ENCODE measurements around the gene RAB9B. TPM values are rescaled to one million over a fixed set of nuclear protein-coding genes. Genes with fewer than 3 reads are reported as not detected.

RAB9B gene
- total RNA-seq, 1 donor = 1.1 TPM

DNA sequence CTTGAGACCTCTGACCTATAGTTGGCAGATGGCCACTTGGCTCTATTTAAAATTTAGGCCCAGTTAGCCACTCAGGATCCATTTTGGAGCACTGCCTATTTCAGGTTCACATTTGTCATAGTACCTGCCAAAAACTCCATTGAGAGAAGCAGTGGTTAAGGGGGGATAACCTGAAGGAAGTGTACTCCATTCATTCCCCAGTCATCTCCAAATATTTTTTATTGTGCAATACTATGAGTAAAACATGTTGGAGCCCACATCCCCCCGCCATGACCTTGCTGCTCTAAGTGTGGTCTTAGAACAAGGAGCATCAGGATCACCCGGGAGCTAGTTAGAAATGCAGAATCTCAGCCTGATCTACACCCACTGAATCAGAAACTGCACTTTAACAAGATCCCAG lies 34.4 kb downstream of the RAB9B start:
- no peaks in the 10 kb centered on the region for H4K20me1 ChIP-seq (ENCODE audit: insufficient read depth, low read length)
- no peaks in the 10 kb centered on the region for H3K36me3 ChIP-seq (ENCODE audit: insufficient read depth, low read length)
- TF ChIP-seq, protein P1, sequence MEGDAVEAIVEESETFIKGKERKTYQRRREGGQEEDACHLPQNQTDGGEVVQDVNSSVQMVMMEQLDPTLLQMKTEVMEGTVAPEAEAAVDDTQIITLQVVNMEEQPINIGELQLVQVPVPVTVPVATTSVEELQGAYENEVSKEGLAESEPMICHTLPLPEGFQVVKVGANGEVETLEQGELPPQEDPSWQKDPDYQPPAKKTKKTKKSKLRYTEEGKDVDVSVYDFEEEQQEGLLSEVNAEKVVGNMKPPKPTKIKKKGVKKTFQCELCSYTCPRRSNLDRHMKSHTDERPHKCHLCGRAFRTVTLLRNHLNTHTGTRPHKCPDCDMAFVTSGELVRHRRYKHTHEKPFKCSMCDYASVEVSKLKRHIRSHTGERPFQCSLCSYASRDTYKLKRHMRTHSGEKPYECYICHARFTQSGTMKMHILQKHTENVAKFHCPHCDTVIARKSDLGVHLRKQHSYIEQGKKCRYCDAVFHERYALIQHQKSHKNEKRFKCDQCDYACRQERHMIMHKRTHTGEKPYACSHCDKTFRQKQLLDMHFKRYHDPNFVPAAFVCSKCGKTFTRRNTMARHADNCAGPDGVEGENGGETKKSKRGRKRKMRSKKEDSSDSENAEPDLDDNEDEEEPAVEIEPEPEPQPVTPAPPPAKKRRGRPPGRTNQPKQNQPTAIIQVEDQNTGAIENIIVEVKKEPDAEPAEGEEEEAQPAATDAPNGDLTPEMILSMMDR (IDR thresholded peaks at IDR 0.05; ENCODE audit: extremely low read depth, low read depth, low read length) = no peak
- no peaks in the 10 kb centered on the region for H3K79me2 ChIP-seq (ENCODE audit: insufficient read depth, low read length)
- no peak overlapping the region for H2AFZ ChIP-seq (ENCODE audit: low read length)
- H3K4me1 ChIP-seq (ENCODE audit: insufficient read depth, low read length) = peaks cover 17% of the 10 kb centered on the region
- no peak for DNase-seq (ENCODE audit: insufficient read length, low spot score, missing footprints)
- H3K4me2 ChIP-seq (ENCODE audit: insufficient read depth, low read length) = no peak overlapping the region
- no peak overlapping the region for H3K27ac ChIP-seq (ENCODE audit: low read depth, low read length)
- H3K27me3 ChIP-seq (ENCODE audit: insufficient read depth, low read length) = peaks cover 13% of the 10 kb centered on the region
- H3K9me3 ChIP-seq (ENCODE audit: low read depth, low read length) = no peaks in the 10 kb centered on the region
- H3K4me3 ChIP-seq (ENCODE audit: insufficient read depth, low read length) = no peak overlapping the region

- Histone ChIP-seq H3K4me3 (ENCODE audit: insufficient read depth, low read length) (no peak overlapping the region), H3K9me3 (ENCODE audit: low read depth, low read length) (no peaks in the 10 kb centered on the region), H3K27me3 (ENCODE audit: insufficient read depth, low read length) (peaks cover 8% of the 10 kb centered on the region), H3K4me2 (ENCODE audit: insufficient read depth, low read length) (peak overlapping the region; percentile 64), H3K27ac (ENCODE audit: low read depth, low read length) (peak overlapping the region; percentile 63), H3K36me3 (ENCODE audit: insufficient read depth, low read length) (no peaks in the 10 kb centered on the region), H2AFZ (ENCODE audit: low read length) (peak overlapping the region; percentile 60), H4K20me1 (ENCODE audit: insufficient read depth, low read length) (no peaks in the 10 kb centered on the region), H3K4me1 (ENCODE audit: insufficient read depth, low read length) (peaks cover 19% of the 10 kb centered on the region), H3K79me2 (ENCODE audit: insufficient read depth, low read length) (no peaks in the 10 kb centered on the region)
- TF ChIP-seq, protein P1 (IDR thresholded peaks at IDR 0.05; ENCODE audit: extremely low read depth, low read depth, low read length) = no peak
- no peak for DNase-seq (ENCODE audit: insufficient read length, low spot score, missing footprints)
Measured at GRCh38 chrX:103794119-103794518, 37.9 kb downstream of the RAB9B start.

DNA sequence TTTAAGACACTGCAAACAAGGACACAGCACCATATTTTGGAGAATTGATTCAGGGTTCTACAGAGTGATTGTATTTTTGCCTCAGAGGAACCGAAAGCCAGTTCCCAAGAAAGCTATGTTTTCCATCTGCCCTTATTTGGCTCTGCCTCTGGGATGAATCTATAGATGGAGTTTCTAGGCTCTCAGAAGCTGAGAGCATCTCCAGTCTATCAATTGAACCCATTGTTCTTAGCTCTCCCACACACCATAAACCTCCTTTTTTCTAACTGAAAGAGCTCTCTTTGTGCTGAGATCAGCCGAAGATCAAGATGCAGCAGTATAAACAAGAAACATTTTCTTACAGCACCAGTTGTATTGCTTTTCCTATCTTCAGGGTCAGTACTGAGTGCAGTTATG lies 38.5 kb downstream of the RAB9B start:
- H3K9me3 ChIP-seq (ENCODE audit: low read depth, low read length) = no peaks in the 10 kb centered on the region
- no peaks in the 10 kb centered on the region for H3K79me2 ChIP-seq (ENCODE audit: insufficient read depth, low read length)
- H3K4me1 ChIP-seq (ENCODE audit: insufficient read depth, low read length) = peaks cover 19% of the 10 kb centered on the region
- H3K27ac ChIP-seq (ENCODE audit: low read depth, low read length) = peak overlapping the region; percentile 63
- peak overlapping the region; percentile 44 for H3K4me3 ChIP-seq (ENCODE audit: insufficient read depth, low read length)
- H3K36me3 ChIP-seq (ENCODE audit: insufficient read depth, low read length) = no peaks in the 10 kb centered on the region
- peak overlapping the region; percentile 64 for H3K4me2 ChIP-seq (ENCODE audit: insufficient read depth, low read length)
- peak overlapping the region; percentile 60 for H2AFZ ChIP-seq (ENCODE audit: low read length)
- DNase-seq (ENCODE audit: insufficient read length, low spot score, missing footprints) = no peak
- TF ChIP-seq, protein P1 (IDR thresholded peaks at IDR 0.05; ENCODE audit: extremely low read depth, low read depth, low read length) = no peak
- H3K27me3 ChIP-seq (ENCODE audit: insufficient read depth, low read length) = peaks cover 9% of the 10 kb centered on the region
- H4K20me1 ChIP-seq (ENCODE audit: insufficient read depth, low read length) = no peaks in the 10 kb centered on the region

DNA sequence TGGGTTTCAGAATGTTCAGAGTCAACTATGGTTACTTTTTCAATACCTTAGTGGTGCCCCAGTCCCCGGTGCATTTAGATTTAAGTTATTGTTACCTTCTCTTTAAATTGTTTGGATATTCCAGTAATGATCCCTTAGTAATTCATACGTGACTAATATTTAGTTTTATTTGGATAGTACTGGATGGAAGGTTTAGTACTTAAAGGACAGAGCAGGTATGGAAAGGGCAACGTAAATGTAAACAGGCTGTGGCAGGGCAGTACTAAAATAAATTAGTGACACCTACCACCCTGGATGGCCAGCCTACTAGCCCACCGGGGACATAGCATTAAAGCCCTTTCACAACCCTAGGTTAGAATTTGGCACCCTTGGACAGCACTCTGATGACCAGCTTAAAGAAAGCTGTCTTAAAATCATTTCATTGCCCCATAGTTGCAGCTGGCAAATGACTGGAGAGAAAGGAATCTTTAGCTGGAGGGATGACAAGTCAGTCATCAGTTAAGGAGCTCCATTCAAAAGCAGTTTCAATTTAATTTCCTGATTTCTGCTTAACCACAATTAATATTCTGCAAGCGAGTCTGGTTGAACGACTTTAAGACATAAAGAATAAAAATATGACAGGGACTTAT lies 39.0 kb downstream of the RAB9B start:
- no peaks in the 10 kb centered on the region for H3K9me3 ChIP-seq (ENCODE audit: low read depth, low read length)
- H3K79me2 ChIP-seq (ENCODE audit: insufficient read depth, low read length) = no peaks in the 10 kb centered on the region
- TF ChIP-seq, protein P1 (IDR thresholded peaks at IDR 0.05; ENCODE audit: extremely low read depth, low read depth, low read length) = no peak
- peak overlapping the region; percentile 60 for H2AFZ ChIP-seq (ENCODE audit: low read length)
- DNase-seq (ENCODE audit: insufficient read length, low spot score, missing footprints) = no peak
- H4K20me1 ChIP-seq (ENCODE audit: insufficient read depth, low read length) = no peaks in the 10 kb centered on the region
- peaks cover 19% of the 10 kb centered on the region for H3K4me1 ChIP-seq (ENCODE audit: insufficient read depth, low read length)
- peak overlapping the region; percentile 64 for H3K4me2 ChIP-seq (ENCODE audit: insufficient read depth, low read length)
- H3K27ac ChIP-seq (ENCODE audit: low read depth, low read length) = peak overlapping the region; percentile 63
- H3K4me3 ChIP-seq (ENCODE audit: insufficient read depth, low read length) = peak overlapping the region; percentile 44
- peaks cover 14% of the 10 kb centered on the region for H3K27me3 ChIP-seq (ENCODE audit: insufficient read depth, low read length)
- no peaks in the 10 kb centered on the region for H3K36me3 ChIP-seq (ENCODE audit: insufficient read depth, low read length)
